ENCODE data around the gene KCTD1.

DNA sequence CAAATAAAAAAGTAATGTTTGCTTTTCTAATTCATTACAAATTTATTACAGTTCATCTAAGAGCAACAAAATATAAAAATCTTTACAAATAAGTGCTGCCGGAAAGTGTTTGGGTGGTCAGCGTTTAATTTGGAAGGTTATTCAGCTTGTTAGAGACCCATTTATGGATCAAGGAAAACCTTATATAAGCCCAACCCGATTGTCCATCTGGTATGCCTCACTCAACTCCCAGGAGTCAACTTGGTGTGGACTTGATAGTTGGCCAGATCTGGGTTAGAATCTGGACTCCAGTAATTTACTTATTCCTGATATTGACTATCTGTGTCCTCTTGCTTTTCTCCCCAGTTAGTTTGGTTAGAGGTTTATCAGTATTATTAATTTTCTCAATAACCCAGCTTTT lies 106.2 kb downstream of the KCTD1 start:
- TF ChIP-seq, protein P1, sequence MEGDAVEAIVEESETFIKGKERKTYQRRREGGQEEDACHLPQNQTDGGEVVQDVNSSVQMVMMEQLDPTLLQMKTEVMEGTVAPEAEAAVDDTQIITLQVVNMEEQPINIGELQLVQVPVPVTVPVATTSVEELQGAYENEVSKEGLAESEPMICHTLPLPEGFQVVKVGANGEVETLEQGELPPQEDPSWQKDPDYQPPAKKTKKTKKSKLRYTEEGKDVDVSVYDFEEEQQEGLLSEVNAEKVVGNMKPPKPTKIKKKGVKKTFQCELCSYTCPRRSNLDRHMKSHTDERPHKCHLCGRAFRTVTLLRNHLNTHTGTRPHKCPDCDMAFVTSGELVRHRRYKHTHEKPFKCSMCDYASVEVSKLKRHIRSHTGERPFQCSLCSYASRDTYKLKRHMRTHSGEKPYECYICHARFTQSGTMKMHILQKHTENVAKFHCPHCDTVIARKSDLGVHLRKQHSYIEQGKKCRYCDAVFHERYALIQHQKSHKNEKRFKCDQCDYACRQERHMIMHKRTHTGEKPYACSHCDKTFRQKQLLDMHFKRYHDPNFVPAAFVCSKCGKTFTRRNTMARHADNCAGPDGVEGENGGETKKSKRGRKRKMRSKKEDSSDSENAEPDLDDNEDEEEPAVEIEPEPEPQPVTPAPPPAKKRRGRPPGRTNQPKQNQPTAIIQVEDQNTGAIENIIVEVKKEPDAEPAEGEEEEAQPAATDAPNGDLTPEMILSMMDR (IDR thresholded peaks at IDR 0.05) = no peak
- TF ChIP-seq POLR2AphosphoS5 (IDR thresholded peaks at IDR 0.05) (no peak), POLR2A (IDR thresholded peaks at IDR 0.05) (no peak)

All from stomach (tissue), 4 donors.